ENCODE measurements around the gene EFNB2.
A peak's percentile ranks its signal among the peaks of the same experiment; 100 is the strongest.

Gene EFNB2

DNA sequence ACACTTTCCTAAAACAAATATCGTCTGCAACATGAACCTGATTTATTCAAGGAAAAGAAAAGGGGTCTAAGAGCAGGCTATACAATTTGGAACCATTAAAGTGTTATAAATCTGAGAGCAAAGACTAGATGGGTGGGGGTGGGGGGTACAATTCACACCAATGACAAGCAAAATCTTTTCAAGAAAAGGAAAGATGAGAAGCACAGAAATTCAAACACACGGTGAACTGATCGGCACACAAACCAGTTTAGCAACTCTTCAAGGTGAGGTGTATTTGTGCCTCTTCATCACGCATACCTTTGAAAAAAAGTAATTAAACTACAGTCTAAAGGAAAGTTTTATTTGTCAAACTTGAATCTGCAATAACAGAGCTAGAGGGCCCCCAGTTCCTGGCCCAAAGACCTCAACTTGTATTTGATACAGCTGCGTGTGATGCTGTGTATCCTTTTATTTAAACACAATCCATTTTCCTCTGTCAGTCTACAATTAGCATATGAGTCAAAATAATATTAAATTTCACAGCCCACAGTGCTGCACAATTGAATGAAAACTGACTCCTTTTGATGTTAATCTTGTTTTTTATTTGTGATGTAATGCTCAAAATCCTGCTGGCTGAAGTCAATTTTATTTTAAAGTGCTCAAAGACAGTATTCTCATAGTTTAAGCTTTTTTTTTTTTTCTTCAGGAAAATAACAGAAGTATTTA, 14.2 kb downstream of the EFNB2 start:
- Histone ChIP-seq H3K27ac (ENCODE audit: low read length) (no peak overlapping the region), H3K9ac (ENCODE audit: low read length) (no peak overlapping the region), H3K36me3 (ENCODE audit: control insufficient read depth, low read depth, low read length) (no peaks in the 10 kb centered on the region), H3K4me1 (ENCODE audit: control insufficient read depth, low read depth, low read length) (peaks cover 44% of the 10 kb centered on the region), H3K9me3 (ENCODE audit: control insufficient read depth, low read depth, low read length) (no peaks in the 10 kb centered on the region), H3K27me3 (ENCODE audit: control insufficient read depth, insufficient read depth, low read length) (no peaks in the 10 kb centered on the region), H3K4me3 (ENCODE audit: low read length) (no peak overlapping the region)

DNA sequence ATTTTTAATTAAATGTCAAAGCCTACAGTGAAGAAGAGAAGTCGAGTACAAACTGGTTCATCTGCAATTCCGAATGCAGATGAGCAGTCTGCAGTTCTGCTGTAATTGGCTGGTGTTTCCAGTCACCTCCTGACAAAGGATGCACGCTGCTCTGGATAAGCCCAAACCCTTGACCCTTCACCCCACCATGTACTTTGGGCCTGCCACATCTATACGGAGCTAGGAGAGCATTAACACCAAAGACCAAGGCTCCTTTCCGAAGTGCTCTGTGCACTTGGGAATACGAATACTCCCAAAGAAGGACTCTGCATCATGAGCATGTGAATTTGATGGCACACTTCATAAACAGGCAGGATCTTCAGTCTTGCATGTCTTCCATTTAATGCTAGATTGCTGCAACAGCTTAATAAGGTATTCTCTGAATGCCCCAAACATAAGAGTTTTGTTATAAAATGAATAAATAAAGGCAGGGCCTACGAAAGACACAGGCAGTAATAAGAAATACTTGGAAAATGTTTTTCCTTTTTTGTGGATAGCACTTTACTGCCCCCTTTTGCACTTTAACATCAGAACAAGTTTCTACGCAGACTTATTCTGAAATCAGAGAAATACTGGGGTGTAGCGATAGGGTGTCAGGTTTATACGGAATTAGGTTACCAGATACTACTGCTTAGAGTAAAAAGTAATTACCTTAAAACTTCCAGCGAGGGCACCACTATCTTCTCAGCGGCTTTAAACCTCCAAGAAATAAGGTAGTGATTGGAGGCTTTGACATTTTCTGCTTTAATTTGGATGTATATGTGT, 15.0 kb downstream of the EFNB2 start:
- no peaks in the 10 kb centered on the region for H3K36me3 ChIP-seq (ENCODE audit: control insufficient read depth, low read depth, low read length)

DNA sequence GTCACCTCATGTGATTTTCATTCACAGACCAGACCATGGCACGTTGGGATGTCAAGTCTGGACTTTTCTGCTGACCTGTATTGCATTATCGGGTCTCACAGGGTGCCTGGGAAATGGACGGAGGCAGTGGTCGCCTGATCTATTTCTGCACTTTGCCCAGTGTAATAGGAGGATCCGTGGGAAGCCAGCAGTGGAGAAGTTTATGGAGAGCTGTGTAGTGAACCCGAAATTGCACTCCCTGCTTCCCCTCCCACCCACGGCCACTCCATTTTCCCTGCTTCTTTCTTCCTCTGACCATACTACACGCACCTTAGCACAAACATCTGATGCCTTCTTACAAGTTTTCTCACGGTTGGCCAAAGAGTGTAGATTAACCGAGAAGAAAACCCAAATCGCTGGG, 16.9 kb downstream of the EFNB2 start:
- H3K4me1 ChIP-seq (ENCODE audit: control insufficient read depth, low read depth, low read length): peaks cover 50% of the 10 kb centered on the region
- no peak overlapping the region for H3K4me3 ChIP-seq (ENCODE audit: low read length)
- H3K36me3 ChIP-seq (ENCODE audit: control insufficient read depth, low read depth, low read length): no peaks in the 10 kb centered on the region
- H3K9ac ChIP-seq (ENCODE audit: low read length): no peak overlapping the region
- H3K27me3 ChIP-seq (ENCODE audit: control insufficient read depth, insufficient read depth, low read length): no peaks in the 10 kb centered on the region
- H3K27ac ChIP-seq (ENCODE audit: low read length): no peak overlapping the region
- no peaks in the 10 kb centered on the region for H3K9me3 ChIP-seq (ENCODE audit: control insufficient read depth, low read depth, low read length)

More for the DNA sequence above, 15.0 kb downstream of the EFNB2 start:
- H3K27ac ChIP-seq (ENCODE audit: low read length): no peak overlapping the region
- H3K4me1 ChIP-seq (ENCODE audit: control insufficient read depth, low read depth, low read length): peaks cover 37% of the 10 kb centered on the region
- no peaks in the 10 kb centered on the region for H3K9me3 ChIP-seq (ENCODE audit: control insufficient read depth, low read depth, low read length)
- no peak overlapping the region for H3K4me3 ChIP-seq (ENCODE audit: low read length)
- H3K9ac ChIP-seq (ENCODE audit: low read length): no peak overlapping the region
- no peaks in the 10 kb centered on the region for H3K27me3 ChIP-seq (ENCODE audit: control insufficient read depth, insufficient read depth, low read length)

DNA sequence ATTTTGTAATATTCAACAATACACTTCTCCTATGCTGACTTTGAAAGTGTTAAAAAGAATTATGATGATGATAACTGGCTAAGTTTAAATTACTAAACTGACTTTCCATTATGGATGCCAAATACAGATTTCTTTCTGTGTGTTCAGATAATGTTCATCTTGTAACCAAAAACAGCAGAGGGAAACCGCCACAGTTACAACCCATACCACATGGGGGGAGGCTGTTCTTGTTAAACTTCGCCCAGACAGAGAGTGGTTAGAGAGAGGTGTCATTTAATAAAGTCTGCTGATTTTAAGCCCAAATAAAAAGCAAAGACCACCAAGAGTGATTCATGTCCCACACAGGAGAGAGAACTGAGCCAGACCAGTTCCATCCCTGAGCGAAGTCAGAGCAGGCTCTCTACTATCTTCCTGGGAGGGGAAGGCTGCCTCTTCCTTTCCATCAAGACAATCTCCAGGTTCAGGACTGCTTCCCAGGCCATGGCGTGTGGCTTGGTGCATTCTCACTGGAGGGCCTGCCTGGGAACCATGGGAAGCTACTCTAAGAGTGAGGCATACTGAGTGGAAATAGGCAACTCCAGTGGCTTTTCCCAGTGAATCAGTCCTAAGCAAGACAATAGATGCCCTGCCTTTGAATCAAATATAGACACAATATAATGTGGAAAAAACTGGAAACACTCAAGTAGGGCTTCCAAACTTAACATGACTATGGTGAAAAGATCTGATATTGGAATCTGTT, 18.2 kb downstream of the EFNB2 start:
- H3K27me3 ChIP-seq (ENCODE audit: control insufficient read depth, insufficient read depth, low read length): no peaks in the 10 kb centered on the region
- no peak overlapping the region for H3K4me3 ChIP-seq (ENCODE audit: low read length)
- H3K4me1 ChIP-seq (ENCODE audit: control insufficient read depth, low read depth, low read length): peaks cover 54% of the 10 kb centered on the region
- H3K9ac ChIP-seq (ENCODE audit: low read length): no peak overlapping the region
- H3K36me3 ChIP-seq (ENCODE audit: control insufficient read depth, low read depth, low read length): no peaks in the 10 kb centered on the region
- no peak overlapping the region for H3K27ac ChIP-seq (ENCODE audit: low read length)
- no peaks in the 10 kb centered on the region for H3K9me3 ChIP-seq (ENCODE audit: control insufficient read depth, low read depth, low read length)

DNA sequence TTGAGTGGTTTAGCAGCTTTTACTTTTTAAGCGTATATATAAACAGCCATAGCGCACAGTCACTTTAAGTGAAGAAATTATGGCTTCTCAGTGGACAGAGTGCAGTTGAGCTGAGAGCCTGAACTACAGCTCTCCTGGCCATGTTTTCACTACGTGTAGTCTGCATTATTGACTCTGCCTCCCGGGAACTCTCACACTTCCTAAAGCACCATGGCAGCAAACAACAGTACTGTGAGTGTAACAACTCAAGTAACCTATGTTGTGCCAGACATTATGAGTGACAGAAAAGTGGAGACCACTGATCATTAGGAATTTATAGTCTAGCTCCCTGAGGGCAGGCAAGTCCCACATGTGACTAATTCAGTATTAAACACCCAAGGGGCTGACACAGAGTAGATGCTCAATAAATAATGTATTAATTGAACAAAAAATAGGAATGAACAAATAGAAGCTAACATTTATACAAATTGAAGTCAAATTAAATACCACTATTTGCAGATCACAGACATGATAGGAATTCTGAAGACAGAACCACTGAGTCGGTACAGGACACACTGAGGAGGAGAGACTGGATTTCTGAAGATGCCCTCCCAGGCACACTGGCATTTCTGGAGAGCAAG, 19.7 kb downstream of the EFNB2 start:
- H3K27me3 ChIP-seq (ENCODE audit: control insufficient read depth, insufficient read depth, low read length): no peaks in the 10 kb centered on the region
- H3K9me3 ChIP-seq (ENCODE audit: control insufficient read depth, low read depth, low read length): no peaks in the 10 kb centered on the region
- H3K4me3 ChIP-seq (ENCODE audit: low read length): no peak overlapping the region
- no peak overlapping the region for H3K27ac ChIP-seq (ENCODE audit: low read length)
- H3K9ac ChIP-seq (ENCODE audit: low read length): no peak overlapping the region
- peaks cover 4% of the 10 kb centered on the region for H3K36me3 ChIP-seq (ENCODE audit: control insufficient read depth, low read depth, low read length)
- peaks cover 39% of the 10 kb centered on the region for H3K4me1 ChIP-seq (ENCODE audit: control insufficient read depth, low read depth, low read length)

DNA sequence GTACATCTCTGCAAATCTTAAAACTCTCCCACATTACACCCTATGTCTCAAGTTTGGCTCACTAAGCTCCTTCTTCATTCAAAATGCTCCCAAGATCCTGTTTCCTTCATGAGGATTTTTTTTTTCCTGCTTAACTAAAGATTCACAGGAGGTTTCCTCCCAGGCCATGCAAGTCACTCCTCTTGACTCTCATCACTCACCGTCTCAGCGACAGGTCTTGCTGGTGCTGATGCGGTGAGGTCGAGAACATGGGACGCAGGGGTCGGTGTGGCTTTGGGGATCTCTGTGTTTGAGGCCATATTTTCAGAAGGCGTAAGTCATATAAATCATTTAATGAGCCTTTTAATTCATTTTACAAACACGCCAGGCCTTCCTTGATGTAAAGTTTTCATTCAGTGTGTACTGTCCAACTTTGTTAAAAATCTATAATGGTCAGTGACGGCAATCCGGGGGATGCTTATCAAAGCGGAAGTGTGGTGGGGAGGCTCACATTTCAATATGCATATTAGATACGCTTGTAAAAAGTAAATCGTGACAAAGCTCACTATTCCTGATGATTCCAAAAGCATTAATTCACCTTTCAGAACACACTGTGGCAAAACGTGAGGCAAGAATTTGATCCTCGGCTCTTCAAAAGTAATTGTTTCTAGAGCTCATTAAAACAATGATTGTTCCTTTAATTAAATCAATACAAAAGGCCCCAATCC, 20.4 kb downstream of the EFNB2 start:
- Histone ChIP-seq H3K9ac (ENCODE audit: low read length) (no peak overlapping the region), H3K36me3 (ENCODE audit: control insufficient read depth, low read depth, low read length) (peaks cover 4% of the 10 kb centered on the region), H3K4me3 (ENCODE audit: low read length) (no peak overlapping the region), H3K27me3 (ENCODE audit: control insufficient read depth, insufficient read depth, low read length) (no peaks in the 10 kb centered on the region), H3K4me1 (ENCODE audit: control insufficient read depth, low read depth, low read length) (peaks cover 32% of the 10 kb centered on the region), H3K9me3 (ENCODE audit: control insufficient read depth, low read depth, low read length) (no peaks in the 10 kb centered on the region), H3K27ac (ENCODE audit: low read length) (no peak overlapping the region)

DNA sequence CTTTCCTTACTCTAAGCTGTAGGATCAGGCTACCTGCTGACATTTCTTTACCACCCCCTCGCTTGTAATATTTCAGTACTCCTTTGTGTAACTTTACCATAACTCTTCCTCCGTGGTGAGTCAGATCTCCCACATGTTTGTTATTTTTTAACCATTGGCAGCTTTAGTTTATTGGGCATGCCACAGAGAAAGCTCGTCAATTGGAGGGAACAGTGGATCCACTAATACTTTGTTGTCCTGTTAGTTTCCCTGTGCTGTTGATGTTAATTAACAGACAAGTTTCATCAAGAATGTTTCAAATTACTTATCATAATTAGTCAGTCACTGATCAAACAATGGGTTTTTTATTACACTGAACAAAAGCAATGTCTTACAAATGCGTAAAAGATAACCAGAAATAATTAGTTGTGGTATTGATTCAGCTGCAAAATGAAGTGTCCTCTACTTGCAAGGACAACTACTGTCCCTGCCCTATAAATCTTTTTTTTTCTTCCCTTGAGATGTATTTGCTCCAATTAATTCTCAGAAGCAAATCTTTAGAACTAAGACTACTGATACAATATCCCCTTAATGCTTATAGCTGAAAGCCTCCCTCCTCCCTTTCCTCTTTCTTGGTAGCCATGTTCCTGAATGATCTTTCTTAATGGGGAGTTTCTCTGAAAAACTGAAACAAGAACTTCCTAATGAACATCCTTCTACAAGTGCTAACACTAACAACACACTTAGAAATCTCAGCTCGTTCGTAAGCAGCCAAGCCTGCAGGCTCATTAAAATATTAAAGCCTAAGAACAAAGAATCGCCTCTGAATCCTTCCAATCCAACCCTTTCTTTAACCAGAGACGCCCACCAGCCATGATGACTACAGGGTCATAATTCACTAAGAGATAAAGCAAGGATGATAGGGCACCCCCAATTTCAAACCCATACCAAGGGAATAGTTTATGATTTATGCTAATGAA, 22.2 kb downstream of the EFNB2 start:
- peak overlapping the region; percentile 34 for H3K9ac ChIP-seq (ENCODE audit: low read length)
- H3K4me1 ChIP-seq (ENCODE audit: control insufficient read depth, low read depth, low read length): peaks cover 35% of the 10 kb centered on the region
- peaks cover 4% of the 10 kb centered on the region for H3K36me3 ChIP-seq (ENCODE audit: control insufficient read depth, low read depth, low read length)
- no peaks in the 10 kb centered on the region for H3K27me3 ChIP-seq (ENCODE audit: control insufficient read depth, insufficient read depth, low read length)
- no peaks in the 10 kb centered on the region for H3K9me3 ChIP-seq (ENCODE audit: control insufficient read depth, low read depth, low read length)
- peak overlapping the region; percentile 19 for H3K4me3 ChIP-seq (ENCODE audit: low read length)
- peak overlapping the region; percentile 36 for H3K27ac ChIP-seq (ENCODE audit: low read length)

DNA sequence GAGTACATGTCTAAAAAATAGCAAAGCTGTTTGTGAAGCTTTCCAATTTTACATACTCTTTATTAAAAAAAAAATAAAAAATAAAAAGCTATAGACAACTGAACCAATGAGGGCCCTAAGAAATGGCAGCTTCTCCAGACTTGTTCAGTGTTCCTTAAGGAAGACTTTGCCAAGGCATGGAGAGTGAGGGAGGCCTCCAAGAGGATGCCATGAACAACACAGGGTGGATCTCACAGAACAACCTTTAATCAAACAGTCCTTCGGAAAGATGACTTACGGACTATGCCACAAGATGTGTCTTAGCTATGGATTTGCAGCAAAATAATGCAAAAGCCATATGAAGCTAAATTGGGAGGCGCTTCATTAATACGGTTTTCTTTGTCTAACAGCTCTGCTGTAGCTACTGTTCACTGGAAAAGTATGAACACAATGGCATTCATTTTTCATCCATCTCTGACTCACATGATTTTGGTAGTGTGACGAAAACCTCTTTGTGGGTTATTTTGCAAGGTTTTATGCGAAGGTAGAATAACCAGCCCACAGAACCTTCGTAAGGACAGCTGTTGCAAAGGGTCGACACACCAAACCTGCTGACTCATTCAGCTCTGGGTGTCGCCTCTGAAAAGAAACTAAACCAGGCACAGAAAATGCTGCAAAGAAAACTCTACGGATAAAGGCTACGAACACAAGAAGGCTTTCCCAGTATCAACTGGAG, 27.7 kb downstream of the EFNB2 start:
- Histone ChIP-seq H3K9me3 (ENCODE audit: control insufficient read depth, low read depth, low read length) (no peaks in the 10 kb centered on the region), H3K27me3 (ENCODE audit: control insufficient read depth, insufficient read depth, low read length) (no peaks in the 10 kb centered on the region), H3K4me3 (ENCODE audit: low read length) (no peak overlapping the region), H3K4me1 (ENCODE audit: control insufficient read depth, low read depth, low read length) (peaks cover 17% of the 10 kb centered on the region), H3K27ac (ENCODE audit: low read length) (no peak overlapping the region), H3K9ac (ENCODE audit: low read length) (no peak overlapping the region), H3K36me3 (ENCODE audit: control insufficient read depth, low read depth, low read length) (peaks cover 4% of the 10 kb centered on the region)

DNA sequence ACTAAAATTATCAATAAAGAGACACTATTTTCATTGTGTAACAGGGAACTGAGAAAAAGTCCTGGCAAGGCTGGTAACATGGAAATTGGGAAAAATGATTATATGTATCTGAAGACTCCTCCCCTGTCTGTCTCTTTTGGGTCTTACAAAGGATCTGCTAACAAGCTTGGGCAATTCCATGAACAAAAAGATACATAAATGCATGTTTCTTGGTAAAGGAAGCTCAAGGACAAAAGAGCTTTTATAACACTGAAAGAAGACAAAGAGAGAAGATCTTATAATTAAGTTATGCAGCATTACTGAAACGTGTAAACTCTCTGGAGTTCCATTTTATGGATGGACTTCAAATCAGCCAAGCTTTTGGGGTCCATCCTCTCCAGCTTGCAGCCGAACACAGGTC, 29.2 kb downstream of the EFNB2 start:
- Histone ChIP-seq H3K27ac (ENCODE audit: low read length) (no peak overlapping the region), H3K9ac (ENCODE audit: low read length) (no peak overlapping the region), H3K4me1 (ENCODE audit: control insufficient read depth, low read depth, low read length) (peaks cover 15% of the 10 kb centered on the region), H3K27me3 (ENCODE audit: control insufficient read depth, insufficient read depth, low read length) (no peaks in the 10 kb centered on the region), H3K9me3 (ENCODE audit: control insufficient read depth, low read depth, low read length) (no peaks in the 10 kb centered on the region), H3K36me3 (ENCODE audit: control insufficient read depth, low read depth, low read length) (no peaks in the 10 kb centered on the region), H3K4me3 (ENCODE audit: low read length) (no peak overlapping the region)

DNA sequence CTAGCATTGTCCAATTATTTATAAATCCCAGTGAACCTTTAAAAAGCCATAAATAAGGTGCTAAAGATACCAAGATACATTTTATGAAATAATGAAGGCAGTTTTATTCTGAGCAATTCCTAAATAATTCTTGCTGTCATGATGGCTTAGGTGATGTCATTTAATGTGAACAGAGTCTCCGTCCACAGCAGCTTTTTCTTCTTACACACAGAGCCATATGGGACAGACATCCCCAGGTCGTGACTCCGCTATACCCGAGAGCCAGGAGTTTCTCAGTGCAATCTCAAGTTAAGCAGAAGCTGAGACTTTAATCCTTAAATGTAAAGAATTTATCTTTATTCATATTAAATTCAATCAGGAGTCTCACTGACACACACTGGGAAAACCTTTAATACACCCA, 29.7 kb downstream of the EFNB2 start:
- Histone ChIP-seq H3K36me3 (ENCODE audit: control insufficient read depth, low read depth, low read length) (no peaks in the 10 kb centered on the region), H3K4me3 (ENCODE audit: low read length) (no peak overlapping the region), H3K4me1 (ENCODE audit: control insufficient read depth, low read depth, low read length) (peaks cover 15% of the 10 kb centered on the region), H3K9ac (ENCODE audit: low read length) (no peak overlapping the region), H3K27me3 (ENCODE audit: control insufficient read depth, insufficient read depth, low read length) (no peaks in the 10 kb centered on the region), H3K9me3 (ENCODE audit: control insufficient read depth, low read depth, low read length) (no peaks in the 10 kb centered on the region), H3K27ac (ENCODE audit: low read length) (no peak overlapping the region)

Data from iPS-18a (cell line).